GM20431 (cell line): ENCODE results near the gene RNF157.
"Not testable (repeated sequence)": the region's sequence is repeated elsewhere in the genome, so short reads cannot be mapped to it uniquely, and the experiment has no call there.

Experiments
- in situ Hi-C: fragments of 300-500 bp; cut with MseI, MboI; formaldehyde crosslinking; loops from one replicate; pipeline ENCODE4 v1.15.0; 2020; ENCODE audit warnings: low sequenced_read_pairs; ENCODE audit not compliant: unreplicated experiment

The RNF157 gene

DNA sequence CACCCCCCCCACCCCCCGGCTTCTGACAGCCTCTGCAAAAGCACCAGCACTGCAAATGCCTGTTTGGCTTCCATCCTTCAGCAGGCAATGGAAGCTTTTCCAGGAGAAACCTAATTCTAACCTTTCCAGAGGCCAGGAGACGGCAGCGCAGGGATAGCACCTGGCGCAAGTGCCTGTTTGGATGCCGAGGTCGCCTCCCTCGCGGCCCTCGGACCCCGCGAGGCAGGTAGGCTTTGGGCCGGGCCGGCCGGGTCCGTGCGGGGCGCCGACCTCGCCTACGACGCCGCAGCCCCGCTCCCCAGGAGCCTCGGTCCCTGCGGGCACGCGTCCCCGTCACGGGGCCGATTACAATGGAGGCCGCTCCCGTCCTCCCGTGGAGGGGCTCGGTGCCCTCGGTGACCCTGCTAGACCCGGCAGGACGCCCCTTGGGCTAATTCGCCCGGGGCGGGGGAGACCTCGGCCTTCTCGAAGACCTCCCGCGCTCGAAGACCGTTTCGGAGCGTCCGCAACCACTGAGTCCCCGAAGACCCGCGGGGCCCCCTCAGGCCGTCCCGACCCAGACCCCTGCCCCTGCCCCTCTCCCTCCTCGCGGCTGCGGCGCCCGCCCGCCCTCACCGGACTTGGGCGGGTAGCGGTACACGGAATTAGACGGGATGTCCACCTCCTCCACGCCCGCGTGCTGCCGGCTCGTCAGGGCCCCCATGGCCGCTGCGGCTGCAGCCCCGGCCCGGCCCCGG, 587 bp downstream of the RNF157 start:
- in situ Hi-C loops = no loop called here

DNA sequence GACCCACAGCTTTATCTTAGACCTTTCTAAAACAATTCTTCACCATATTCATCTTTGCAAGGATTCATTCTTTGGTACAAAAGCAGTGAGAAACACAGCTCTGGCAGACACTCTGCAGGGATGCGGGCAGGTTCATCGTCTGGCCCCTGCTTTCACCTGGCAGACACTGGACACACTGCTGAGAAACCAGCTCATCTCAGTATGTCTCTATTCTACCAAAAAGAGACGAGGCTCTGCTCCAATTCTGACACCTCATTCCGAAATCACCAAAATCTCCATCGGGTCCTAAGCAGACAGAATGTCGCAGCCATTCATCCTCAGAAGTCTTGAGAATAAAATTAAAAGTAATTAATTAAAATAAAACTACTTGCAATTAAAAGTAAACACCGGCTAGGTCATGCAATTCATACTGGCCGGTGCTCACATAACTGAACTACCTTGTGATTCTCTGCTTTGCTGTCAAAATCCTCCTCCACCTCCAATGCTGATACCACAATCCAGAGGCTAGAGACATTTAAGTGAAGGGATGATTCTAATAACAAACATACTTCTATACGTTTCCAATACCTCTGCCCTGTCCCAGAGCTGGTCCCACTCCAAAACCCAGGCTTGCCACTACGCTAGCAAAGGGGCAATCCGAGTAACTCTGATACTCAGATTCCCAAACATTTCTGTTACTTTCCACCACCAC, 1.3 kb downstream of the RNF157 start:
- in situ Hi-C loops = no loop called here

DNA sequence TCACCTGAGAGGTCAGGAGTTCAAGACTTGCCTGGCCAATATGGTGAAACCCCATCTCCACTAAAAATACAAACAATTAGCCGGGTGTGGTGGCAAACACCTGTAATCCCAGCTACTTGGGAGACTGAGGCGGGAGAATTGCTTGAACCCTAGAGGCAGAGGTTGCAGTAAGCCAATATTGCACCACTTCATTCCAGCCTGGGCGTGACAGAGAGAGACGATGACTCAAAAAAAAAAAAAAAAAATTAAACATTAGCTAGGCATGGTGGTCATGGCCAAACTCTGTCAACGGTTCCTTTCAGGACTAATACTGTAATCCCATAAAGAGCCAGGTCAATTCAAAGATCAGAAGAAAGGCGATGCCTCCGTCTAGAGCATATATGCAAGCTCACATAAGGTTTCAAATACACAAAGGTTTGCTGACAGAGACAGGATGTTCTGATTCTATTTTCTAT, 2.4 kb downstream of the RNF157 start:
- in situ Hi-C loops = no loop called here

DNA sequence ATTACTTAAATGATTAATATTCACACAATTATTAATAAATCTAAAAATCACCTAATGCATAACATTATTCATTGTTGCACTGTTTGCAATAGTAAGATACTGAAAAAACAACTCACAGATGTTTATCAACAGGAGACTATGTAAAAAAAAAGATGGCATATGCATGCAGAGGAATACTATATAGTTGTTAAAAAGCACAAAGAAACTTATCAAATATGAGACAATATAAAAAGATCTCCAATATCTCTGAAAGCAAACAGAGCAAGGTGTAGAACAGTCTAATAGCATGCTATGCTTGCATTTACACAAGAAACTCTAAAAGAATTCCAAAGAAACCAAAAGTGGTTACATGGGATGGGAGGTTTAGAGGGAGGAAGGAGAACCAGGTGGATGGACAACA, 3.7 kb downstream of the RNF157 start:
- in situ Hi-C loops = no loop called here

DNA sequence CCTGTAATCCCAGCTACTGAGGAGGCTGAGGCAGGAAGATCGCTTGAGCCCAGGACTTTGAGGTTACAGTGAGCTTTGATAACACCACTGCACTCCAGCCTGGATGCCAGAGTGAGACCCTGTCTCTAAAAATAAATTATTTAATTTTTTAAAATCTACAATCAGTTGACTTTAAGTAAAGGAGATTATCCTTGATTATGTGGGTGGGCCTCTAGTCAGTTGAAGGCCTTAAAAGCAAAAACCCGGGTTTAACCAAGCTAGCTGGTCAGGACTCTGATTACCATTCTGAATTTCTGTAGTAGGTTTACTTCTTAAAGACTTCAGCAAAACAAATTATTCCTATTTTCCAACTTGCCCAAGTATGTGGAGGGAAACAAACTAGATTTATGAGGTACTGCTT, 4.4 kb downstream of the RNF157 start:
- in situ Hi-C loops = no loop called here

DNA sequence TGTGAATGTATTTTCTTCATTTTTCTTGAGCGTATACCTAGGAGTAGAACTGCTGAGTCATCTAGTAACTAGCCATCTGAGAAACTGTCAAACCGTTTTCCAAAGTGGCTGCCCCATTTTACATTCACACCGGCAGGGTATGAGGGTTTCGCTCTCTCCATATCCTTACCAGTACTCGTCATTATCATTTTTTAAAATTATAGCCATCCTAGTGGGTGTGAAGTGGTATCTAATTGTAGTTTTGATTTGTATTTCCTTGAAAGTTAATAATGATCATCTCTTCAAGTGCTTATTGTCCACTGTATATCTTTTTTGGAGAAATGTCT, 6.0 kb downstream of the RNF157 start:
- in situ Hi-C loops = no loop called here

DNA sequence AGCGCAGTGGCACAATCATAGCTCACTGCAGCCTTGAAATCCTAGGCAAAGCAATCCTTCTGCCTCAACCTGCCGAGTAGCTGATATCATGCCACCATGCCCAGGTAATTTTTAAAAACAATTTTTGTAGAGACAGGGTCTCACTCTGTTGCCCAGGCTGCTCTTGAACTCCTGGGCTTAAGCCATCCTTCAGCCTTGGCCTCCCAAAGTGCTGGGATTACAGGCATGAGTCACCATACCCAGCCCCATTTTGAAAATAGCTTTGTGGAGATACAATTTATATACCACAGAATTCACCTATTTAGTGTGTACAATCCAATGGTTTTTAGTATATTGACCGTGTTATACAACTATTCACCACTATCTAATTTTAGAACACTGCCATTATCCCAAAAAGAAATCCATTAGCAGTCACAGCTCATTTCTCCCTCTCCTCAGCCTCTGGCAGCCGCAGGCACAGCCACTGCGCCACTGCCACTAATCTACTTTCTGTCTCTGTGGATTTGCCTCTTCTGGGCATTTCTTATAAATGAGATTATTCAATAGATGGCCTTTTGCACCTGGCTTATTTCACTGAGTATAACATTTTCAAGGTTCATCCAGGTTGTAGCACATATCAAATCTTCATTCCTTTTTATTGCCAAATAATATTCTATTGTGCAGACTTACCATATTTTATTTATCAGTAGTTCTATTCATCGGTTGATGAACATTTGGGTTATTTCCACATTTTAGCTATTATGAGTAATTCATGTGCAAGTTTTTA, 6.5 kb downstream of the RNF157 start:
- in situ Hi-C loops = no loop called here

DNA sequence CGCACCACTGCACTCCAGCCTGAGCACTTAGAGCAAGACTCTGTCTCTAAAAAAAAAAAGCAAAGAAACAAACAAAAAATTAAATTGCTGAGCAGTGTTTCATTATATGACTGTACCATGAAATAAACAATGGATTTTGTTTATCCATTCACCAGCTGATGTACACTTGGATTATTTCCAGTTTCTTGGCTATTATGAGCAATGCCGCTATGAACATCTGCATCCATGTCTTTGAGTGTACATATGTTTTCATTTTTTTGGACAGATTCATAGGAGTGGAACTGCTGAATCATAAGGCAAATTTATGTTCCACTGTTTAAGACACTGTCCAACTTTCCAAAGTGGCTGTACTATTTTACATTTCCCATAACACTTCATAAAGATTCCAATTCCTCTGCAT, 8.0 kb downstream of the RNF157 start:
- in situ Hi-C loops = no loop called here

DNA sequence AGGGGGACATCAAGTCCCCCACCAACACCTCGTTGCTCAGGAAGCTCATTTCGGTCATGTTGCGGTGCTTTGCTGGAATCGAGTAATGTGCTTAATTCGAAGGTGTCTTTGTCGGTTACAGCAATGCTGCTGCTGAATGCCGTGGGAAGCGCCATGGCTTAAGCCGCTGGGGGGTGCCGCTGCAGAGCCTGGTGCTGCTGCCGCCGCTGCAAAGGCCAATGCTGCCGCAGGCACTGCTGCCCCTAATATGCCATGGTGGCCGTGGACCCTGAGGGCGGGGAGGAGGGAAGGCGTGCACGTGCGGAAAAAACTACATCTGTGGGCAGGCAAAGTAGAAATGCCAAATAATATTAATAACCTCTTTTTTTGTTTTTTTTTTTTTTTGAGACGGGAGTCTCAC, 13.5 kb downstream of the RNF157 start:
- in situ Hi-C loops = not testable (repeated sequence)

DNA sequence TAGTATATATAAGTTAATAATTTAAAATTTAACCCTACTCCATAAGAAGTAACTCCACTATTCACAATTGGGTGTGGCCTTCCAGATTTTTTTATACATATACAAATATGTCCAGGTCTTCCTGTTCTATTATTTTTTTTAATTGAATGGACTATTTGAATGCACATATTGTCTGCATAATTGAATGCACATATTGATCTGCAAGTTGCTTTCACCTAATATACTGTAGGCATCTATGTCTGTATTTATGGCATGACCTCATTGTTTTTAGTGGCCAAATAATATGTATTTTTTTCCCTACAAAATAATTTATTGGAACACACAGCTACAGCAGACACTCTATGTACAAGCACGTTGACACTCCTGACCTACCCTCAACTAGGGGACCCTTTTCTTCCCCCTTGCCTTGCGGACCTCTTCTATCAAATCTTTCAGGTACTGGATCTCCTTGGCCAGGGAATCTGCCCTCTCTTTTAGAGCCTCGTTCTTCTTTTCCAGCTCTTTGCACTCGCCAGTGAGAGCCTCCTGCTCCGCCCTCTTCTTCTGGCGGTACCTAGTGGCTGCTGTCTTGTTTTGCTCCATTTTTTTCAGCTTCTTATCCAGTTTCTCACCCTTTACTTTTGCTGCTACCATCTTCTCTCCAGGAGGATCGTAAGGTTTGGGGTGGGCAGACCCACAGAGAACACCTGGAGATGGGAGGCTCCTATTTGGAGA, 14.8 kb downstream of the RNF157 start:
- in situ Hi-C loops = not testable (repeated sequence)

DNA sequence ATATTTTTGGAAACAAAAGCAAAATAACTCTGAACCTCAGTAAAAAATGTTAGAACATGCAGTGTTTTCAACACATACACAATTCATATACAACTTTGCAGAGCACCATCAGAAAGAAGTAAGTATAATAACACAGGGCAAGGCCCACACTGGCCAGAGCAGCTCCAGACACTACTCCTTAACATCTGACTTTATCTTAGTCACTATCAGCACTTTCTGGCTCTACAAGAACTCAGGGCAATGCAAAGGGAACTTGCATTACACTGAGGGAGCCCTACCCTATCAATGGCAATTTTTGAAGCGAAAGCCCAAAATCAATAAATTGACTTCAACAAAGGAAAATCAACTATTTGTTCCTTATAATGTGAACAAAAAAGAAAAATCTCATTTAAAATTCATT, 16.5 kb downstream of the RNF157 start:
- in situ Hi-C loops = no loop called here

DNA sequence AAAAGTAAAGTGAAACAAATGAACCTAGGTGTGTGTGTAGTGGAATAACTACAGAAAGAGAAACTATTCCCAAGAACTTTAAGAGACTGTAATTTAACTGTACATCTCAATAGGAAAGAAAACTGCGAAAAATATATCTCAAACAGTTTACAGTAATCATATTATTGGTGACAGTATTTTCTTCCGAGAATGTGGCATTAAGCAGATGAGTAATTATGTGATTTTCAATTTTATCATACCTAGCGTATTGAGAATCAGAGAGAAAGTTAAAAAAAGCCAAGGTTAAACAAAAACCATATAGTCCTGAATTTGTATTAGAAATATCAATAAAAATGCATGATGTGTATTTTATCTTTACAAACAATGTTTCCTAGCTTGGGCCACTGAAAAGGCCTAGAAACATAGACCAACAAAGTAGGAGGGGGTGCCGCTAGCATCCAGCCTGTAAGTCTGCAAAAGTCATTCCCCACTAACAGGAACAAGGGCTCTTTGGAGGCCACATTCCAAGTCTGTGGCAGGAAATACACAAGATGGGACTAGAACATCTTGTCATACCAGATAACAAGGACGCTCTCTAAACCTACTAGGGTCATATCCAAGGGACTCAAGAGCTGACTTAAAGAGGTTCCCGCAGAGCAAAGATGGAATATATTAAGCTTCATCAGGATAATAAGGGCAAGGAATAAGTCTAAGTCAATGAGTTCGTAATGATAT, 20.5 kb downstream of the RNF157 start:
- in situ Hi-C loops = no loop called here

DNA sequence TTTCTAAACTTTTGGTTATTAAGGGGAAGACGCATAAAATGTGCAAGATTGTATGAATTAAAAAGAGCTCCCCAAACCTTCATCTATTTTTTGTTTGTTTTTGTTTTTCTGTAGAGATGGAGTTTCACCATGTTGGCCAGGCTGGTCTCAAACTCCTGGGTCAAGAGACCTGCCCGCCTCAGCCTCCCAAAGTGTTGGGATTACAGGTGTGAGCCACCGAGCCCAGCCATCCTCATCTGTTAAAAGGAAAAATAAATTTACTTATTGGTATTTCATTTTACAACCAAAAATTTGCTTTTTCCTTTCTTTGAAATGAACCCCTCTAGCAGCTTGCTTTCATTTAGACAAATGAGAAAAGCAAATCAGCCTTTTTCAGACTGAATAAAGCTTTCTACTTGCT, 23.2 kb downstream of the RNF157 start:
- in situ Hi-C loops = no loop called here

DNA sequence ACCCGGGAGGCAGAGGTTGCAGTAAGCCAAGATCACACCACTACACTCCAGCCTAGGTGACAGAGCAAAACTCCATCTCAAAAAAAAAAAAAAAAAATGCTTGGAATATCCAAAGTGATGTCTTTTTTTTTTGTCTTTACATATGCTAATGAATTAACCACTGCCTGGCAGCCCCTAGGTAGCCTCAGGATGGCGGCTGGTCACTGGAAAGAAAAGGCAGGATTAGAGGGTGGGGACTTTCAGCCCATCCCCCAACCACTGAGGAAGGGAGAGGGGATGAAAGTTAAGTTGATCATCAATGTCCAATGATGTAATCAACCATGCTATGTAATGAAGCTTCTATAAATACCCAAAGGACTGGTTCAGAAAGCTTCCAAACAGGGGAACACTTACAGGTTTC, 26.8 kb downstream of the RNF157 start:
- in situ Hi-C loops = no loop called here

DNA sequence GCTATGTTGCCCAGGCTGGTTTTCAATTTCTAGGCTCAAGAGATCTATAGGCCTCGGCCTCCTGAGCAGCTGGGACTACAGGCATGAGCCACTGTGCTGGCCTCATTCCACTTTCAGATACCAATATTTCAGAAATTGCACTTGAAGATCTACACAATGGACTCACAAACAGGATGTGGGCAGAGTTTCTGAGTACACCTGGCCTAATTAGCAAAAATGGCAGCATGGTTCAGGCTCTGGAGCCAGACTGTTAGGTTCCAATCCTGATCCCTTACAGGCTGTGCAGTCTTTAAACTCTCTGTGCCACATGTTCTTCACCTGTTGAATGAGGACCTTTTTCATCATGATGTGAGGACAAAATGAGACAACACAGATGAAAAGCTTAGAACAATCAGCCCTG, 32.2 kb downstream of the RNF157 start:
- in situ Hi-C loops = no loop called here

DNA sequence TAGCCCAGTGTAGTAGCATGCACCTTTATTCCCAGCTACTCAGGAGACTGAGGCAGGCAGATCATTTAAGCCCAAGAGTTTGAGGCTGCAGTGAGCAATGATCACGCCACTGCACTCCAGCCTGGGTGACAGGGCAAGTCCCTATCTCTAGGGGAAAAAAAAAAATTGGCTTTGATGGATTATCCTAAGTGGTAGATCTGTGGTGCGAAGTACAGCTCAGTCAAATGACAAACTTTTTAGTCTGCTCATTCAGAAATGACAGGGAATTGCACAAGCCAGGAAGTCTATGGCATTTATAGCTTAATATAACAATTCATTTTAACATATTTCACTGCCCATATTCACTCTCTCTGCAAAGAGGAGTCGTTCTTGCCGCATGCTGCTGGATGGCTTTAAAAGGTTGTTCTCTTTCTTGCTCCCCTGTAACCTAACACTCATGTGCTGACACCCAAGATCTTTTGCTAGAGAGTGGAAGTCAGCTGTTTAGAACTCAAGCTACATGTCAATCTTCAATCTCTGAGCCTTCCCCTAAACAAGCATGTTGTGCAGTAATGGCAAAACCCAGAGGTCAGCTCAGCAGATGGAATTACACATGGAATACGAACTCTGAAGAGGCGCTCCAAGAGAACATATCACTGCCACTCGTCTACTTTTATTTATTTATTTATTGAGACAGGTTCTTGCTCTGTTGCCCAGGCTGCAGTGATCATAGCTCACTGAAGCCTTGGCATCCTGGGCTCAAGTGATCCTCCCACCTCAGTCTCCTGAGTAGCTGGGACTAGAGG, 32.8 kb downstream of the RNF157 start:
- in situ Hi-C loops = no loop called here

DNA sequence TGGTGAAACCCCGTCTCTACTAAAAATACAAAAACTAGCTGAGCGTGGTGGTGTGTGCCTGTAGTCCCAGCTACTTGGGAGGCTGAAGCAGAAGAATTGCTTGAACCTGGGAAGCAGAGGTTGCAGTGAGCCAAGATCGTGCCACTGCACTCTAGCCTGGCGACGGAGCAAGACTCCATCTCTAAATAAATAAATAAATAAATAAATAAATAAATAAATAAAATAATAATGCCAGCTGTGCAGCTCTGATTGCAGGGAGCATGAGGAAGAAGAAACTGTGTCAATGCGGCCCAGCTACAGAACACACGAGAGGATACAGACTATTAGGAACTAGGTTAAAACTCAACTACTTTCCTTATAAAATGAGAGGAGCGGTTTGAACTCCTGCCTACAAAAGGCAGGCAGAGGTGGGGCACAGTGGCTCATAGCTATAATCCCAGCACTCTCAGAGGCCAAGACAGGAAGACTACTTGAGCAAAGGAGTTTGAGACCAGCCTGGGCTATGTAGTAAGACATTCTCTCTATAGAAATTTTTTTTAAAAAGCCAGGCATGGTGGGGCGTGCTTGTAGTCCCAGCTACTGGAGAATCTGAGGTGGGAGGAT, 34.6 kb downstream of the RNF157 start:
- in situ Hi-C loops = not testable (repeated sequence)

DNA sequence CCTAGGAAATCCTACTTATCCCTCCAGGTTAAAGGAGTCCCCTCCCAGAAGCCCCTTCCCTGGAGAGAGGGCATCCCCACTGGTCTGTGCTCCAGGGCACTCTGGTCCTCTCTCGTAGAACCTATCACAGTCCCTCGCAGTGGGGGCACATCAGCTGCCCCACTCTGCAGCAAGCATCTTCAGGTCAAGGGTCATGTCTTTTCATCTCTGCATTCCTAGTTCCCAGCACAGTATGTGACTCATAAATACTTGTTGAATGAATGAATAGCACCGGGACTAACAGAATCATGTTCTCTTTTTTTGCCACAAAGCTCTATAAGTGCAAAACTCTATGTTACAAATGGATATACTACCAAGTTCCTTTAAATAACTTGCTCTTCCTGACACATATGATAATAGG, 36.0 kb downstream of the RNF157 start:
- in situ Hi-C loops = no loop called here

DNA sequence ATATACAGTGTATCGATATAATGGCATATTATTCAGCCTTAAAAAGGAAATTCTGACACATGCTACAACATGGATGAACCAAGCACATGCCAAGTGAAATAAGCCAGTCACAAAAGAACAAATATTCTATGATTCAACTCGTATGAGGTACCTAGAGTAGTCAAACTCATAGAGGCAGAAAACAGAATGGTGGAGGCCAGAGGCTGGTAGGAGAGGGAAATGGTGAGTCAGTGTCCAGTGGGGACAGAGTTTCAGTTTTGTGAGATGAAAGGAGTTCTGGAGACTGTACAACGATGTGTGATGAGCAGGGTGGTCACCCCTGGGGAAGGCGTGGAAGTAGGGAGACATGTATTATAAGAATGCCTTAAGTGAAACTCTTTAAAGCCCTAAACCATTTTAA, 39.9 kb downstream of the RNF157 start:
- in situ Hi-C loops = no loop called here
